ENCODE data around the gene GRB10.
"Not testable (repeated sequence)": the region's sequence is repeated elsewhere in the genome, so short reads cannot be mapped to it uniquely, and the experiment has no call there.

The GRB10 gene

DNA sequence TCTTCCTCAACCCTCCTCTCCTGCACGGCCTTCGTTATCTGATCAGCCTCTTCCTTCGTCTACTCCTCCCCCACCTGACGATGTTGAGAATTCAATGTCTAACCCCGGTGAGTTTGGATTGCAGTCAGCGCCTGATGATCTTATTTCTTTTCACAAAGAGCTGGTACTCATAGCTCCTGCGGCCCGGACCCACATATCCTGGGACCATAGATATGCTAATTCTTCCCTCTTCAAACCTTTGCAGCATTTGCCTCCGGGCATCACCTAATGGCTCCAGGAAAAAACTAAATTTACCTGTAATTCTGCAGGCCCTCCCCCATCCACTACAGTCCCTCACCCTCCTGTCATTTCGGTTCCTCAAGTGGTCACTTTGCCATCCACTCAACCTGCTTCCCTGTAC is 205.1 kb downstream of the GRB10 start:
- TF ChIP-seq TAF1 (IDR thresholded peaks at IDR 0.05; ENCODE audit: low read depth, low read length), result no peak
- TF ChIP-seq POLR2A (IDR thresholded peaks at IDR 0.05; ENCODE audit: low read depth, low read length), result no peak
- no peak for TF ChIP-seq PAX5 (IDR thresholded peaks at IDR 0.05; ENCODE audit: insufficient read depth, low read length, severe bottlenecking)
- no peak for TF ChIP-seq POLR2AphosphoS5 (IDR thresholded peaks at IDR 0.05; ENCODE audit: low read depth, low read length)
- TF ChIP-seq SPI1 (IDR thresholded peaks at IDR 0.05; ENCODE audit: low read depth, low read length), result no peak
- TF ChIP-seq POU2F2 (IDR thresholded peaks at IDR 0.05; ENCODE audit: low read depth, low read length), result no peak
- DNase-seq (ENCODE audit: insufficient read length, low spot score) (no peak), FAIRE-seq (no peak)

DNA sequence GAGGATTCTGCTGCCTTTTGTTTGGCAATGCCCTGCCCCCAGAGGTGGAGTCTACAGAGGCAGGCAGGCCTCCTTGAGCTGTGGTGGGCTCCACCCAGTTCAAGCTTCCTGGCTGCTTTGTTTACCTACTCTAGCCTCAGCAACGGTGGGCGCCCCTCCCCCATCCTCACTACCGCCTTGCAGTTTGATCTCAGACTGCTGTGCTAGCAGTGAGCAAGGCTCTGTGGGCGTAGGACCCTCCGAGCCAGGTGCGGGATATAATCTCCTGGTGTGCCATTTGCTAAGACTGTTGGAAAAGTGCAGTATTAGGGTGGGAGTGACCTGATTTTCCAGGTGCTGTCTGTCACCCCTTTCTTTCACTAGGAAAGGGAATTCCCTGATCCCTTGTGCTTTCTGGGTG is 206.3 kb downstream of the GRB10 start:
- not testable (repeated sequence) for DNase-seq (ENCODE audit: insufficient read length, low spot score); FAIRE-seq

GRCh38 chr7:50567715-50568261 is 214.9 kb downstream of the GRB10 start:
- DNase-seq (ENCODE audit: insufficient read length, low spot score), result no peak
- no peak for FAIRE-seq
- TF ChIP-seq POLR2A (IDR thresholded peaks at IDR 0.05; ENCODE audit: low read depth, low read length), result no peak
- no peak for TF ChIP-seq POLR2AphosphoS5 (IDR thresholded peaks at IDR 0.05; ENCODE audit: low read depth, low read length)
- no peak for TF ChIP-seq POU2F2 (IDR thresholded peaks at IDR 0.05; ENCODE audit: low read depth, low read length)
- TF ChIP-seq TAF1 (IDR thresholded peaks at IDR 0.05; ENCODE audit: low read depth, low read length), result no peak
- no peak for TF ChIP-seq SPI1 (IDR thresholded peaks at IDR 0.05; ENCODE audit: low read depth, low read length)
- no peak for TF ChIP-seq PAX5 (IDR thresholded peaks at IDR 0.05; ENCODE audit: insufficient read depth, low read length, severe bottlenecking)

GRCh38 chr7:50565977-50566376 is 216.7 kb downstream of the GRB10 start:
- no peak for TF ChIP-seq POU2F2 (IDR thresholded peaks at IDR 0.05; ENCODE audit: low read depth, low read length)
- no peak for TF ChIP-seq SPI1 (IDR thresholded peaks at IDR 0.05; ENCODE audit: low read depth, low read length)
- no peak for TF ChIP-seq POLR2AphosphoS5 (IDR thresholded peaks at IDR 0.05; ENCODE audit: low read depth, low read length)
- no peak for TF ChIP-seq PAX5 (IDR thresholded peaks at IDR 0.05; ENCODE audit: insufficient read depth, low read length, severe bottlenecking)
- TF ChIP-seq POLR2A (IDR thresholded peaks at IDR 0.05; ENCODE audit: low read depth, low read length), result no peak
- TF ChIP-seq TAF1 (IDR thresholded peaks at IDR 0.05; ENCODE audit: low read depth, low read length), result no peak
- FAIRE-seq (no peak), DNase-seq (ENCODE audit: insufficient read length, low spot score) (no peak)

DNA sequence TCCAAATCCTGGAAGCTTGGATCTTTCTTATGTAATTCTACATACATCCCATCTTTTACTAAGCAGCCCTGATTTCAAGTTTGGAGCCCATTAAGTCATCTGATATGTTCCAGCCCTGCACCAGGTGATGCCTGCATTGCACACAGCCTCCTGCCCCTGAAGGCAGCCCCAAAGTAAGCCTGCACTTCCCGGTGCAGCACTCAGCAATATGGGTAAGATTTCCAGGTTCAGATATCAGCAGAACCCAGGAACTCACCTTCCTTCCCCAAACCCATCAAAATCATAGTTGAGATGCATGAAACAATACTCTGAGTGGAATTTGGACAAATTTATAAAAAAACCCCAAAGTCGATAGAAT is 217.2 kb downstream of the GRB10 start:
- DNase-seq (ENCODE audit: insufficient read length, low spot score) (no peak), FAIRE-seq (no peak)
- TF ChIP-seq TAF1 (IDR thresholded peaks at IDR 0.05; ENCODE audit: low read depth, low read length) (no peak), SPI1 (IDR thresholded peaks at IDR 0.05; ENCODE audit: low read depth, low read length) (no peak), PAX5 (IDR thresholded peaks at IDR 0.05; ENCODE audit: insufficient read depth, low read length, severe bottlenecking) (no peak), POU2F2 (IDR thresholded peaks at IDR 0.05; ENCODE audit: low read depth, low read length) (no peak), POLR2A (IDR thresholded peaks at IDR 0.05; ENCODE audit: low read depth, low read length) (no peak), POLR2AphosphoS5 (IDR thresholded peaks at IDR 0.05; ENCODE audit: low read depth, low read length) (no peak)

DNA sequence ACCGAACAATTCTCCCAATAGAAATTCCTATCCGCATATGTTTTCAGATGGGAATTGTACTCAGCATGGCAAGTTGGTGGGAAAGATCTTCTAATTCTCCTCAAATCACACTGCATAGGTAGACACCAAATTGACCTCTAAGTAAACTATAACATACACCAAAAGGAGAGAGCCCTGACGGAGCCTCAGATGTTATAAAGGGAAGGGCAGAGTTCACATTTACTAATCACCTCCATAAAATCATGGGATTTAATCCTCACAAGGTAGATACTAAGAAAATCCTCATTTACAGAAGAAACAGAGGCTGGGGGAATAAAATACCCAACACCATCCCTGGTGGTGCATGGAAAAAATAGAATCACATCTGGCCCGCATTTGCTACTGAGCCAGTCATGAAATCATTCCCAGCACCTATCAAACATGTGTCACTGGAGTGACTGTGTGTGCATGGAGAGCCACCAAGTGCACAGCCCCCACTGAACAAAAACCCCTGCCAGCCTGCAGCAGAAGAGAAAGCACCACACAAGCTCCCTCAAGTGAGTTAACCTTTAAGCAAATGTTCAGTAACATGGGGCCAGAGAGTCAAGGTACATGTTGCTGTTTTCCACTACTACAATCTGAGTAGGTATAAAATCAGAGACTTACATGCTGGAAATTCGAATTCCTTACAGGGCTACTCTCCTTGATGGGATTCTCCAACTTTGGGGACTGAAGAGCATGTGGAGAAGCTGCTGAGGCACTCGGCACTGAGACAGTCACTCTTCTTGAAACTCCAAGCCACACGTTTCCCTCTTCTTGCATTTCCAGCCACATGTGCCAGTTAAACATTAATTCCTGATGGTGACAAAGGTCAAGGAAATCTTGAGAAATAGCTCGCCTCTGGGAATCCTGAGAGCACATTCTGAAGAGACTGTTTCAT is 217.8 kb downstream of the GRB10 start, which contains the start of gene DDC:
TSS of gene DDC (minus strand) at position 766 of the 919 bp plus-strand sequence. CDS start 21,320 bp downstream, outside the sequence.
- TF ChIP-seq PAX5 (IDR thresholded peaks at IDR 0.05; ENCODE audit: insufficient read depth, low read length, severe bottlenecking), result no peak
- no peak for TF ChIP-seq SPI1 (IDR thresholded peaks at IDR 0.05; ENCODE audit: low read depth, low read length)
- no peak for TF ChIP-seq POLR2A (IDR thresholded peaks at IDR 0.05; ENCODE audit: low read depth, low read length)
- no peak for TF ChIP-seq POU2F2 (IDR thresholded peaks at IDR 0.05; ENCODE audit: low read depth, low read length)
- TF ChIP-seq POLR2AphosphoS5 (IDR thresholded peaks at IDR 0.05; ENCODE audit: low read depth, low read length), result no peak
- TF ChIP-seq TAF1 (IDR thresholded peaks at IDR 0.05; ENCODE audit: low read depth, low read length), result no peak
- DNase-seq (ENCODE audit: insufficient read length, low spot score) (no peak), FAIRE-seq (no peak)

- TF ChIP-seq POU2F2 (IDR thresholded peaks at IDR 0.05; ENCODE audit: low read depth, low read length), result no peak
- no peak for TF ChIP-seq PAX5 (IDR thresholded peaks at IDR 0.05; ENCODE audit: insufficient read depth, low read length, severe bottlenecking)
- no peak for TF ChIP-seq POLR2A (IDR thresholded peaks at IDR 0.05; ENCODE audit: low read depth, low read length)
- no peak for TF ChIP-seq SPI1 (IDR thresholded peaks at IDR 0.05; ENCODE audit: low read depth, low read length)
- no peak for TF ChIP-seq TAF1 (IDR thresholded peaks at IDR 0.05; ENCODE audit: low read depth, low read length)
- TF ChIP-seq POLR2AphosphoS5 (IDR thresholded peaks at IDR 0.05; ENCODE audit: low read depth, low read length), result no peak
- DNase-seq (ENCODE audit: insufficient read length, low spot score) (no peak), FAIRE-seq (no peak)
These were observed 218.5 kb downstream of the GRB10 start for GRCh38 chr7:50564171-50564570.

GRCh38 chr7:50562136-50562535 is 220.6 kb downstream of the GRB10 start:
- no peak for FAIRE-seq
- no peak for TF ChIP-seq POU2F2 (IDR thresholded peaks at IDR 0.05; ENCODE audit: low read depth, low read length)
- TF ChIP-seq PAX5 (IDR thresholded peaks at IDR 0.05; ENCODE audit: insufficient read depth, low read length, severe bottlenecking), result no peak
- DNase-seq (ENCODE audit: insufficient read length, low spot score), result no peak

GRCh38 chr7:50560865-50561351 is 221.8 kb downstream of the GRB10 start:
- TF ChIP-seq SPI1 (IDR thresholded peaks at IDR 0.05; ENCODE audit: low read depth, low read length), result no peak
- no peak for TF ChIP-seq POLR2A (IDR thresholded peaks at IDR 0.05; ENCODE audit: low read depth, low read length)
- TF ChIP-seq PAX5 (IDR thresholded peaks at IDR 0.05; ENCODE audit: insufficient read depth, low read length, severe bottlenecking), result no peak
- TF ChIP-seq POU2F2 (IDR thresholded peaks at IDR 0.05; ENCODE audit: low read depth, low read length), result no peak
- no peak for TF ChIP-seq POLR2AphosphoS5 (IDR thresholded peaks at IDR 0.05; ENCODE audit: low read depth, low read length)
- TF ChIP-seq TAF1 (IDR thresholded peaks at IDR 0.05; ENCODE audit: low read depth, low read length), result no peak
- FAIRE-seq (no peak), DNase-seq (ENCODE audit: insufficient read length, low spot score) (no peak)

All from GM12891 (cell line).